Measurements from ENCODE around the gene CLSTN3.

GRCh38 chr12:7129872-7130691 is at the start of gene CLSTN3:
- TF ChIP-seq USF1 (IDR thresholded peaks at IDR 0.05; ENCODE audit: borderline replicate concordance, low read depth) (no peak), TCF12 (IDR thresholded peaks at IDR 0.05) (no peak), GATA2 (CRISPR knock-in tag; IDR thresholded peaks at IDR 0.05) (no peak), MEF2A (IDR thresholded peaks at IDR 0.05; ENCODE audit: borderline replicate concordance, low read depth) (no peak), YY1 (IDR thresholded peaks at IDR 0.05; ENCODE audit: low read depth) (no peak), RAD21 (IDR thresholded peaks at IDR 0.05; ENCODE audit: low read length) (no peak), POLR2AphosphoS5 (IDR thresholded peaks at IDR 0.05; ENCODE audit: low read depth, low read length) (no peak), SIN3A (IDR thresholded peaks at IDR 0.05; ENCODE audit: borderline replicate concordance, low read depth, low read length) (no peak), MAX (IDR thresholded peaks at IDR 0.05; ENCODE audit: low read depth) (no peak), FOXM1 (IDR thresholded peaks at IDR 0.05; ENCODE audit: low read depth) (no peak)
- TF ChIP-seq, protein P1, sequence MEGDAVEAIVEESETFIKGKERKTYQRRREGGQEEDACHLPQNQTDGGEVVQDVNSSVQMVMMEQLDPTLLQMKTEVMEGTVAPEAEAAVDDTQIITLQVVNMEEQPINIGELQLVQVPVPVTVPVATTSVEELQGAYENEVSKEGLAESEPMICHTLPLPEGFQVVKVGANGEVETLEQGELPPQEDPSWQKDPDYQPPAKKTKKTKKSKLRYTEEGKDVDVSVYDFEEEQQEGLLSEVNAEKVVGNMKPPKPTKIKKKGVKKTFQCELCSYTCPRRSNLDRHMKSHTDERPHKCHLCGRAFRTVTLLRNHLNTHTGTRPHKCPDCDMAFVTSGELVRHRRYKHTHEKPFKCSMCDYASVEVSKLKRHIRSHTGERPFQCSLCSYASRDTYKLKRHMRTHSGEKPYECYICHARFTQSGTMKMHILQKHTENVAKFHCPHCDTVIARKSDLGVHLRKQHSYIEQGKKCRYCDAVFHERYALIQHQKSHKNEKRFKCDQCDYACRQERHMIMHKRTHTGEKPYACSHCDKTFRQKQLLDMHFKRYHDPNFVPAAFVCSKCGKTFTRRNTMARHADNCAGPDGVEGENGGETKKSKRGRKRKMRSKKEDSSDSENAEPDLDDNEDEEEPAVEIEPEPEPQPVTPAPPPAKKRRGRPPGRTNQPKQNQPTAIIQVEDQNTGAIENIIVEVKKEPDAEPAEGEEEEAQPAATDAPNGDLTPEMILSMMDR (IDR thresholded peaks at IDR 0.05): no peak
- TF ChIP-seq, protein P2, sequence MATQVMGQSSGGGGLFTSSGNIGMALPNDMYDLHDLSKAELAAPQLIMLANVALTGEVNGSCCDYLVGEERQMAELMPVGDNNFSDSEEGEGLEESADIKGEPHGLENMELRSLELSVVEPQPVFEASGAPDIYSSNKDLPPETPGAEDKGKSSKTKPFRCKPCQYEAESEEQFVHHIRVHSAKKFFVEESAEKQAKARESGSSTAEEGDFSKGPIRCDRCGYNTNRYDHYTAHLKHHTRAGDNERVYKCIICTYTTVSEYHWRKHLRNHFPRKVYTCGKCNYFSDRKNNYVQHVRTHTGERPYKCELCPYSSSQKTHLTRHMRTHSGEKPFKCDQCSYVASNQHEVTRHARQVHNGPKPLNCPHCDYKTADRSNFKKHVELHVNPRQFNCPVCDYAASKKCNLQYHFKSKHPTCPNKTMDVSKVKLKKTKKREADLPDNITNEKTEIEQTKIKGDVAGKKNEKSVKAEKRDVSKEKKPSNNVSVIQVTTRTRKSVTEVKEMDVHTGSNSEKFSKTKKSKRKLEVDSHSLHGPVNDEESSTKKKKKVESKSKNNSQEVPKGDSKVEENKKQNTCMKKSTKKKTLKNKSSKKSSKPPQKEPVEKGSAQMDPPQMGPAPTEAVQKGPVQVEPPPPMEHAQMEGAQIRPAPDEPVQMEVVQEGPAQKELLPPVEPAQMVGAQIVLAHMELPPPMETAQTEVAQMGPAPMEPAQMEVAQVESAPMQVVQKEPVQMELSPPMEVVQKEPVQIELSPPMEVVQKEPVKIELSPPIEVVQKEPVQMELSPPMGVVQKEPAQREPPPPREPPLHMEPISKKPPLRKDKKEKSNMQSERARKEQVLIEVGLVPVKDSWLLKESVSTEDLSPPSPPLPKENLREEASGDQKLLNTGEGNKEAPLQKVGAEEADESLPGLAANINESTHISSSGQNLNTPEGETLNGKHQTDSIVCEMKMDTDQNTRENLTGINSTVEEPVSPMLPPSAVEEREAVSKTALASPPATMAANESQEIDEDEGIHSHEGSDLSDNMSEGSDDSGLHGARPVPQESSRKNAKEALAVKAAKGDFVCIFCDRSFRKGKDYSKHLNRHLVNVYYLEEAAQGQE (IDR thresholded peaks at IDR 0.05; ENCODE audit: low read depth, low read length): no peak

All from SK-N-SH (cell line).